DND-41 (cell line): Measurements from ENCODE around the gene DCAF7.

Experiments
- ATAC-seq: fragments of 200-7000 bp; cut with Tn5 transposase; 3 replicates; pipeline ENCODE4 v1.9.1; 2021; ENCODE audit warnings: low read depth; ENCODE audit not compliant: insufficient read depth
- DNase-seq: peaks from one replicate; pipeline ENCODE4 v3.0.0-alpha.2; 2020
- H2AFZ ChIP-seq: 2 replicates; pipeline ENCODE4 v1.6.0; 2012; ENCODE audit warnings: low read depth, low read length
- H3K27ac ChIP-seq: 2 replicates; pipeline ENCODE4 v1.5.1; 2012; ENCODE audit warnings: low read length, inconsistent platforms
- H3K27me3 ChIP-seq: fragments of 200-600 bp; sonication (generic); 2 replicates; pipeline ENCODE4 v1.6.0; 2012; ENCODE audit warnings: low read length, mild to moderate bottlenecking, inconsistent platforms; ENCODE audit not compliant: insufficient read depth, poor library complexity
- H3K36me3 ChIP-seq: 2 replicates; pipeline ENCODE4 v1.5.1; 2012; ENCODE audit warnings: low read length, inconsistent platforms; ENCODE audit not compliant: insufficient read depth
- H3K4me1 ChIP-seq: 2 replicates; pipeline ENCODE4 v1.5.1; 2012; ENCODE audit warnings: mild to moderate bottlenecking, low read length; ENCODE audit not compliant: insufficient read depth
- H3K4me2 ChIP-seq: 2 replicates; pipeline ENCODE4 v1.6.0; 2012; ENCODE audit warnings: mild to moderate bottlenecking, moderate library complexity, low read length, inconsistent platforms; ENCODE audit not compliant: insufficient read depth
- H3K4me3 ChIP-seq, 2 experiments: fragments of 200-600 bp in 1 of 2; shearing (Covaris generic) in 1 of 2; 2 replicates each; pipeline ENCODE4 v1.5.1; 2012 to 2016; ENCODE audit warnings: inconsistent platforms in 2 of 2, low read length in 2 of 2, mild to moderate bottlenecking in 2 of 2, low read depth in 1 of 2, moderate library complexity in 1 of 2
- H3K79me2 ChIP-seq: 2 replicates; pipeline ENCODE4 v1.6.0; 2012; ENCODE audit warnings: low read length, inconsistent platforms; ENCODE audit not compliant: insufficient read depth
- H3K9ac ChIP-seq: 2 replicates; pipeline ENCODE4 v1.6.0; 2012; ENCODE audit warnings: low read depth, mild to moderate bottlenecking, inconsistent platforms, low read length, moderate library complexity
- H3K9me3 ChIP-seq: 2 replicates; pipeline ENCODE4 v1.5.1; 2012; ENCODE audit warnings: low read length, moderate library complexity, mild to moderate bottlenecking, inconsistent platforms; ENCODE audit not compliant: insufficient read depth, severe bottlenecking
- H4K20me1 ChIP-seq: 2 replicates; pipeline ENCODE4 v1.6.0; 2012; ENCODE audit warnings: low read length; ENCODE audit not compliant: insufficient read depth
- CTCF ChIP-seq: IDR thresholded peaks from 2 replicates; pipeline ENCODE4 v1.5.1; 2012; ENCODE audit warnings: borderline replicate concordance, low read length, moderate library complexity, mild to moderate bottlenecking; ENCODE audit not compliant: poor library complexity, severe bottlenecking; ENCODE audit errors: extremely low read depth
- EZH2 ChIP-seq: IDR thresholded peaks from 3 replicates; pipeline ENCODE4 v1.6.1; 2012; ENCODE audit warnings: borderline replicate concordance, low read depth, mild to moderate bottlenecking, moderate library complexity, low read length, inconsistent platforms; ENCODE audit not compliant: severe bottlenecking

DCAF7 gene

GRCh38 chr17:63534816-63535455 lies 15.3 kb upstream of the DCAF7 start:
- no peak overlapping the region for H3K4me2 ChIP-seq
- H3K4me3 ChIP-seq: no peak overlapping the region
- no peak overlapping the region for H3K9ac ChIP-seq
- no peaks in the 10 kb centered on the region for H3K79me2 ChIP-seq
- H3K27me3 ChIP-seq: peaks cover 3% of the 10 kb centered on the region
- no peak overlapping the region for H3K27ac ChIP-seq
- DNase-seq: no peak
- H3K9me3 ChIP-seq: no peaks in the 10 kb centered on the region
- H4K20me1 ChIP-seq: no peaks in the 10 kb centered on the region; the same call in 1 of the 2 replicates
- ATAC-seq: no peak
- no peaks in the 10 kb centered on the region for H3K4me1 ChIP-seq
- TF ChIP-seq EZH2 (no peak), CTCF (no peak)
- H2AFZ ChIP-seq: no peak overlapping the region
- no peaks in the 10 kb centered on the region for H3K36me3 ChIP-seq

GRCh38 chr17:63535640-63536039 lies 14.6 kb upstream of the DCAF7 start:
- Histone ChIP-seq H2AFZ (no peak overlapping the region), H4K20me1 (no peaks in the 10 kb centered on the region; the same call in 1 of the 2 replicates), H3K79me2 (no peaks in the 10 kb centered on the region), H3K36me3 (no peaks in the 10 kb centered on the region), H3K4me3 (no peak overlapping the region), H3K9me3 (no peaks in the 10 kb centered on the region), H3K4me2 (no peak overlapping the region), H3K27ac (no peak overlapping the region), H3K27me3 (peaks cover 3% of the 10 kb centered on the region), H3K9ac (no peak overlapping the region), H3K4me1 (no peaks in the 10 kb centered on the region)
- DNase-seq (no peak), ATAC-seq (no peak)
- TF ChIP-seq EZH2: no peak

- Histone ChIP-seq H3K9ac (no peak overlapping the region), H3K27me3 (peaks cover 3% of the 10 kb centered on the region), H3K9me3 (no peaks in the 10 kb centered on the region), H3K27ac (no peak overlapping the region), H2AFZ (no peak overlapping the region), H3K79me2 (no peaks in the 10 kb centered on the region), H3K4me1 (no peaks in the 10 kb centered on the region), H3K4me3 (no peak overlapping the region), H4K20me1 (no peaks in the 10 kb centered on the region; the same call in 1 of the 2 replicates), H3K4me2 (no peak overlapping the region), H3K36me3 (no peaks in the 10 kb centered on the region)
- TF ChIP-seq EZH2 (no peak), CTCF (no peak)
- DNase-seq (no peak), ATAC-seq (no peak)
Observed at GRCh38 chr17:63537001-63537400, 13.3 kb upstream of the DCAF7 start.

GRCh38 chr17:63537991-63538692 lies 12.1 kb upstream of the DCAF7 start:
- Histone ChIP-seq H3K4me2 (no peak overlapping the region), H3K27me3 (peaks cover 3% of the 10 kb centered on the region), H3K9me3 (no peaks in the 10 kb centered on the region), H3K27ac (no peak overlapping the region), H3K9ac (no peak overlapping the region), H4K20me1 (no peaks in the 10 kb centered on the region; the same call in 1 of the 2 replicates), H3K4me1 (no peaks in the 10 kb centered on the region), H2AFZ (no peak overlapping the region), H3K36me3 (no peaks in the 10 kb centered on the region), H3K4me3 (no peak overlapping the region), H3K79me2 (no peaks in the 10 kb centered on the region)
- no peak for TF ChIP-seq EZH2
- no peak for TF ChIP-seq CTCF
- DNase-seq (no peak), ATAC-seq (0 out of 3 replicates have a peak, but pooled peaks have one; percentile 27)
